ENCODE results near the gene DNAJC4.

Gene DNAJC4

DNA sequence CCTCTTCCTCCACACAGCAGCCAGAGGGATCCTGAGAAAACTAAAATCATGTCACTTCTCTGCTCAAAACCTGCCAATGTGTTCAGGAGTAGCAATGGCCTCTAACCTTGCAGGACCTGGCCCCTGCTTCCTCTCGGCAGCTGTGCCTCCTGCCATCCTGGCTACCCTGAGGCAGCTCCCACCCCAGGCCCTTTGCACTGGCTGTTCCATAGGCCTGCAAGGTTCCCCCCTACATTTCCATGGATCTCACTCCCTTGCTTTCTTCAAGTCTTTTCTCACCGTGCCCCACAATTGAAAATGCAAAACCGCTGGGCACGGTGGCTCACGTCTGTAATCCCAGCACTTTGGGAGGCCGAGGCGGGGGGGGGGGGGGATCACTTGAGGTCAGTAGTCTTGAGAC lies 46.5 kb upstream of the DNAJC4 start:
- TF ChIP-seq TCF12 (IDR thresholded peaks at IDR 0.05; ENCODE audit: low read depth) = no peak
- no peak for TF ChIP-seq TAF1 (IDR thresholded peaks at IDR 0.05; ENCODE audit: low read depth)
- no peak for TF ChIP-seq ZBTB7A (IDR thresholded peaks at IDR 0.05; ENCODE audit: low read depth)
- TF ChIP-seq, protein P1, sequence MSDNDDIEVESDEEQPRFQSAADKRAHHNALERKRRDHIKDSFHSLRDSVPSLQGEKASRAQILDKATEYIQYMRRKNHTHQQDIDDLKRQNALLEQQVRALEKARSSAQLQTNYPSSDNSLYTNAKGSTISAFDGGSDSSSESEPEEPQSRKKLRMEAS (IDR thresholded peaks at IDR 0.05) = no peak
- TF ChIP-seq, protein P2, sequence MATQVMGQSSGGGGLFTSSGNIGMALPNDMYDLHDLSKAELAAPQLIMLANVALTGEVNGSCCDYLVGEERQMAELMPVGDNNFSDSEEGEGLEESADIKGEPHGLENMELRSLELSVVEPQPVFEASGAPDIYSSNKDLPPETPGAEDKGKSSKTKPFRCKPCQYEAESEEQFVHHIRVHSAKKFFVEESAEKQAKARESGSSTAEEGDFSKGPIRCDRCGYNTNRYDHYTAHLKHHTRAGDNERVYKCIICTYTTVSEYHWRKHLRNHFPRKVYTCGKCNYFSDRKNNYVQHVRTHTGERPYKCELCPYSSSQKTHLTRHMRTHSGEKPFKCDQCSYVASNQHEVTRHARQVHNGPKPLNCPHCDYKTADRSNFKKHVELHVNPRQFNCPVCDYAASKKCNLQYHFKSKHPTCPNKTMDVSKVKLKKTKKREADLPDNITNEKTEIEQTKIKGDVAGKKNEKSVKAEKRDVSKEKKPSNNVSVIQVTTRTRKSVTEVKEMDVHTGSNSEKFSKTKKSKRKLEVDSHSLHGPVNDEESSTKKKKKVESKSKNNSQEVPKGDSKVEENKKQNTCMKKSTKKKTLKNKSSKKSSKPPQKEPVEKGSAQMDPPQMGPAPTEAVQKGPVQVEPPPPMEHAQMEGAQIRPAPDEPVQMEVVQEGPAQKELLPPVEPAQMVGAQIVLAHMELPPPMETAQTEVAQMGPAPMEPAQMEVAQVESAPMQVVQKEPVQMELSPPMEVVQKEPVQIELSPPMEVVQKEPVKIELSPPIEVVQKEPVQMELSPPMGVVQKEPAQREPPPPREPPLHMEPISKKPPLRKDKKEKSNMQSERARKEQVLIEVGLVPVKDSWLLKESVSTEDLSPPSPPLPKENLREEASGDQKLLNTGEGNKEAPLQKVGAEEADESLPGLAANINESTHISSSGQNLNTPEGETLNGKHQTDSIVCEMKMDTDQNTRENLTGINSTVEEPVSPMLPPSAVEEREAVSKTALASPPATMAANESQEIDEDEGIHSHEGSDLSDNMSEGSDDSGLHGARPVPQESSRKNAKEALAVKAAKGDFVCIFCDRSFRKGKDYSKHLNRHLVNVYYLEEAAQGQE (IDR thresholded peaks at IDR 0.05; ENCODE audit: low read depth) = no peak
- TF ChIP-seq, protein P3, sequence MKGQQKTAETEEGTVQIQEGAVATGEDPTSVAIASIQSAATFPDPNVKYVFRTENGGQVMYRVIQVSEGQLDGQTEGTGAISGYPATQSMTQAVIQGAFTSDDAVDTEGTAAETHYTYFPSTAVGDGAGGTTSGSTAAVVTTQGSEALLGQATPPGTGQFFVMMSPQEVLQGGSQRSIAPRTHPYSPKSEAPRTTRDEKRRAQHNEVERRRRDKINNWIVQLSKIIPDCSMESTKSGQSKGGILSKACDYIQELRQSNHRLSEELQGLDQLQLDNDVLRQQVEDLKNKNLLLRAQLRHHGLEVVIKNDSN (IDR thresholded peaks at IDR 0.05) = no peak
- TF ChIP-seq CREB1 (IDR thresholded peaks at IDR 0.05; ENCODE audit: low read depth) = no peak
- no peak for TF ChIP-seq CEBPB (IDR thresholded peaks at IDR 0.05)
- TF ChIP-seq RAD21 (IDR thresholded peaks at IDR 0.05; ENCODE audit: low read depth) = no peak
- TF ChIP-seq EP300 (IDR thresholded peaks at IDR 0.05; ENCODE audit: borderline replicate concordance) = no peak
- TF ChIP-seq YY1 (IDR thresholded peaks at IDR 0.05; ENCODE audit: low read depth) = no peak
- no peak for TF ChIP-seq FOXM1 (IDR thresholded peaks at IDR 0.05; ENCODE audit: borderline replicate concordance, low read depth)
- no peak for TF ChIP-seq TEAD4 (IDR thresholded peaks at IDR 0.05)
- TF ChIP-seq NFIC (IDR thresholded peaks at IDR 0.05) = no peak
- no peak for TF ChIP-seq EGR1 (IDR thresholded peaks at IDR 0.05)

DNA sequence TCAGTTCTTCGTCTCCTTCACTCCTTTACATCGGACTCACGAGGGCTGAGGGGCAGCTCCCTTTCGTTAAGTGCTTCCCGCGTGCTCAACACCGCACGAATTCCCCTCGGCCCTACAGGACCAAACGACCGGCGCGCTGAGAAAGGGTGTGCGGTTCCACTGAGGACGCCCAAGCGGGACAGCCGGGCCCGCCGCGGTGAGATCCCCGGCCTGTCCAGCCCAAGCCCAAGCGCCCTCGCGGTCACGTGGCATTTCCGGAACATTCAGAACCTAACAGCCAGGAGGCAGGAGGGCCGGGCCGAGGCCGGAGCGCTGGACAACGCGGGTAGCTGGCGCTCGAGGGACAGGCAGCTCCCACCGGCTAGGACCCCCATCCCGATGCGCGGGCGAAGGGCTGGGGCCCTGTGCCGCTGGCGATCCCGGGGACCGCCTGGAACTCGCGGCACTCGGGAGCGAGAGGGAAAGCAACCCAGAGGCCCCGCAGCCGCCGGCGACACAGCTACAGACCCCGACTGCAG lies 45.1 kb upstream of the DNAJC4 start:
- TF ChIP-seq, protein P2 (IDR thresholded peaks at IDR 0.05; ENCODE audit: low read depth) = no peak
- TF ChIP-seq CEBPB (IDR thresholded peaks at IDR 0.05) (no peak), CREB1 (IDR thresholded peaks at IDR 0.05; ENCODE audit: low read depth) (no peak), TEAD4 (IDR thresholded peaks at IDR 0.05) (no peak), EGR1 (IDR thresholded peaks at IDR 0.05) (no peak), RAD21 (IDR thresholded peaks at IDR 0.05; ENCODE audit: low read depth) (peak; percentile 6; the same call in 1 of the 2 replicates), TAF1 (IDR thresholded peaks at IDR 0.05; ENCODE audit: low read depth) (peak; percentile 93), NFIC (IDR thresholded peaks at IDR 0.05) (no peak), YY1 (IDR thresholded peaks at IDR 0.05; ENCODE audit: low read depth) (peak; percentile 54; the same call in 1 of the 2 replicates), FOXM1 (IDR thresholded peaks at IDR 0.05; ENCODE audit: borderline replicate concordance, low read depth) (no peak), ZBTB7A (IDR thresholded peaks at IDR 0.05; ENCODE audit: low read depth) (no peak), EP300 (IDR thresholded peaks at IDR 0.05; ENCODE audit: borderline replicate concordance) (no peak), TCF12 (IDR thresholded peaks at IDR 0.05; ENCODE audit: low read depth) (peak; percentile 71)
- TF ChIP-seq, protein P1 (IDR thresholded peaks at IDR 0.05) = peak; percentile 98
- TF ChIP-seq, protein P3 (IDR thresholded peaks at IDR 0.05) = peak; percentile 94

DNA sequence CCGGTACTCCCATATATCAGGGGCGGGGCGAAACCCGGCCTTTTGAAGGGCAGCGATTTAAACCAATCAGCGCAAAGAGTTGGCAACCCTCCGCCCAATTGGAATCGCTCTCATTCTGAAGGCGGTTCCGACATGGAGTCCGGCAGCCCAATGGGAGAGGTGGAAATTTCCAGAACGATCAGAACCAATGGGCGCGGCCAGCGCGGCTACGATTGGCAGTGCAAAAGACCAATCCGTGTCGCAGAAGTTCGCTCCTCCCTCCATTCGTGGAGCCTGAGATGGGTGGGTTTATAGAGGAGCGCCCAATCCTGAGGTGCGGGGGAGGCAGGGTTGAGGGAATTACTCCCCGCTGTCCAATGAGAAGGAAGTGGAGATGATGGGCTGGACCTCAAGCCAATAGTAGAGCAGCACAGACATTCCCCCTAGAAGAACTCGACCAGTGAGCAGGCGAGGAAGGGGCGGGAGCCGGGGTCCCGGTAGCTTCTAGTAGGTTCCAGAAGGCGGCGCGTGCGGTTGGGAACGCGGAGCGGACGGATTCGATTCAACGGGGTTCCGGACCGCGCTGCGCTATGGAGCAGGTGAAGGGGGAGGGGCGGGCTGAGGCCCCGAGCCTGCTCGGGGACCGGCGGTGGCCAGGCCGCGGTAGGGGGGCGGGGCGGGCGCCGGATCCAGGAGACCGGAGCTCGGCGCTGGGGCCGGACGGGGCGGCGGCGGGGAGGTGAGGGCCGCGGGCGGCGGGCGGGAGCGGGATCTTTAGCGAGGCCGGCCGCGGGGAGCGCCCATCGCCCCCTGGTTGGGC lies 44.5 kb upstream of the DNAJC4 start, which contains the start of gene STIP1:
STIP1 (plus strand) TSS at position 479 of the 799 bp plus-strand sequence; CDS start at position 570, 91 bp downstream.
- TF ChIP-seq, protein P1 (IDR thresholded peaks at IDR 0.05) = peak; percentile 90
- TF ChIP-seq, protein P3 (IDR thresholded peaks at IDR 0.05) = no peak
- TF ChIP-seq NFIC (IDR thresholded peaks at IDR 0.05) (no peak), CREB1 (IDR thresholded peaks at IDR 0.05; ENCODE audit: low read depth) (peak; percentile 58; the same call in 1 of the 2 replicates), EGR1 (IDR thresholded peaks at IDR 0.05) (peak; percentile 83), TAF1 (IDR thresholded peaks at IDR 0.05; ENCODE audit: low read depth) (peak; percentile 53; the same call in 1 of the 2 replicates), CEBPB (IDR thresholded peaks at IDR 0.05) (no peak), TCF12 (IDR thresholded peaks at IDR 0.05; ENCODE audit: low read depth) (peak; percentile 48; the same call in 1 of the 2 replicates), ZBTB7A (IDR thresholded peaks at IDR 0.05; ENCODE audit: low read depth) (no peak), EP300 (IDR thresholded peaks at IDR 0.05; ENCODE audit: borderline replicate concordance) (peak; percentile 21; the same call in 1 of the 2 replicates), RAD21 (IDR thresholded peaks at IDR 0.05; ENCODE audit: low read depth) (no peak), YY1 (IDR thresholded peaks at IDR 0.05; ENCODE audit: low read depth) (no peak), TEAD4 (IDR thresholded peaks at IDR 0.05) (0 out of 2 replicates have a peak, but pooled peaks have one; percentile 68), FOXM1 (IDR thresholded peaks at IDR 0.05; ENCODE audit: borderline replicate concordance, low read depth) (no peak)
- TF ChIP-seq, protein P2 (IDR thresholded peaks at IDR 0.05; ENCODE audit: low read depth) = no peak

All from Ishikawa (cell line).